Measurements from ENCODE around the gene GTF2A1. TPM values are rescaled to one million over a fixed set of nuclear protein-coding genes. Genes with fewer than 3 reads are reported as not detected.

The GTF2A1 gene
- total and polyA plus RNA-seq, 8 donors: 2.0 to 73.5 (median 8.4) TPM

GRCh38 chr14:81132468-81132867, 88.3 kb downstream of the GTF2A1 start:
- intact Hi-C loops (cut with DNase I; ENCODE audit: low total_unique reads): no loop called here
- TF ChIP-seq CTCF (IDR thresholded peaks at IDR 0.05): no peak
- TF ChIP-seq EP300 (IDR thresholded peaks at IDR 0.05): no peak
- TF ChIP-seq POLR2AphosphoS5 (IDR thresholded peaks at IDR 0.05): no peak
- no peak for TF ChIP-seq POLR2A (IDR thresholded peaks at IDR 0.05)
- WGBS, 5 donors: 36 to 50% (median 41%) methylated on average over 3 of the region's 3 CpGs

GRCh38 chr14:81129242-81129641, 91.5 kb downstream of the GTF2A1 start:
- Histone ChIP-seq H3K27me3 (no peaks in the 10 kb centered on the region), H3K4me3 (no peak overlapping the region), H3K4me1 (no peaks in the 10 kb centered on the region), H3K9me3 (peaks cover 0 to 5% (median 0%) of the 10 kb centered on the region in 4 donors), H3K27ac (no peak overlapping the region), H3K36me3 (no peaks in the 10 kb centered on the region)
- DNase-seq: no peak
- TF ChIP-seq CTCF (IDR thresholded peaks at IDR 0.05) (no peak), POLR2A (IDR thresholded peaks at IDR 0.05) (no peak), EP300 (IDR thresholded peaks at IDR 0.05) (no peak), POLR2AphosphoS5 (IDR thresholded peaks at IDR 0.05) (no peak)
- 74 to 100% (median 95%) methylated on average over 1 of the region's 1 CpG for WGBS, 5 donors
- intact Hi-C loops (cut with DNase I; ENCODE audit: low total_unique reads): no loop called here

More at GRCh38 chr14:81132468-81132867, 88.3 kb downstream of the GTF2A1 start:
- Histone ChIP-seq H3K27me3 (no peaks in the 10 kb centered on the region), H3K9me3 (peaks cover 0 to 7% (median 2%) of the 10 kb centered on the region in 4 donors), H3K36me3 (no peaks in the 10 kb centered on the region), H3K27ac (no peak overlapping the region), H3K4me3 (no peak overlapping the region), H3K4me1 (no peaks in the 10 kb centered on the region)
- DNase-seq: peak in 1 of 2 donors; percentile 11

GRCh38 chr14:81127785-81128184, 93.0 kb downstream of the GTF2A1 start:
- TF ChIP-seq CTCF (IDR thresholded peaks at IDR 0.05): no peak
- TF ChIP-seq EP300 (IDR thresholded peaks at IDR 0.05): no peak
- TF ChIP-seq POLR2A (IDR thresholded peaks at IDR 0.05): no peak
- TF ChIP-seq POLR2AphosphoS5 (IDR thresholded peaks at IDR 0.05): no peak
- intact Hi-C loops (cut with DNase I; ENCODE audit: low total_unique reads): no loop called here
- no peaks in the 10 kb centered on the region for H3K36me3 ChIP-seq
- no peak overlapping the region for H3K4me3 ChIP-seq
- H3K4me1 ChIP-seq: no peaks in the 10 kb centered on the region
- H3K9me3 ChIP-seq: peaks cover 0 to 5% (median 0%) of the 10 kb centered on the region in 4 donors
- 49 to 78% (median 70%) methylated on average over 5 of the region's 5 CpGs for WGBS, 5 donors
- no peak overlapping the region for H3K27ac ChIP-seq
- no peaks in the 10 kb centered on the region for H3K27me3 ChIP-seq
- DNase-seq: no peak

GRCh38 chr14:81125536-81125935, 95.2 kb downstream of the GTF2A1 start:
- TF ChIP-seq POLR2A (IDR thresholded peaks at IDR 0.05) (no peak), POLR2AphosphoS5 (IDR thresholded peaks at IDR 0.05) (no peak), EP300 (IDR thresholded peaks at IDR 0.05) (no peak), CTCF (IDR thresholded peaks at IDR 0.05) (no peak)
- Histone ChIP-seq H3K27ac (no peak overlapping the region), H3K36me3 (no peaks in the 10 kb centered on the region), H3K27me3 (no peaks in the 10 kb centered on the region), H3K9me3 (peaks cover 0 to 5% (median 0%) of the 10 kb centered on the region in 4 donors), H3K4me1 (no peaks in the 10 kb centered on the region), H3K4me3 (no peak overlapping the region)
- intact Hi-C loops (cut with DNase I; ENCODE audit: low total_unique reads): no loop called here
- DNase-seq: no peak
- 73 to 94% (median 86%) methylated on average over 4 of the region's 4 CpGs for WGBS, 5 donors

Small RNAs within 50 kb of the gene (small RNA-seq; reads per million reads assigned to genes)
- gene DYNLL1P1: 0 reads per million in 4 donors
- gene SNORA79: 1.6 to 10.1 (median 4.3) reads per million in 4 donors

Other genes with a start within 250 kb of the GTF2A1 start
- gene STON2, start 179.4 kb upstream of the GTF2A1 start, total RNA-seq: 10 to 100 TPM in 3 of 5 donors, 1 to 10 TPM in 2; 7.8 to 50.2 (median 14.3) TPM
- 1 to 10 TPM; 1.4 to 7.4 (median 3.2) TPM for gene STON2, start 179.4 kb upstream of the GTF2A1 start, polyA plus RNA-seq